Activated naive CD4-positive, alpha-beta T cell (primary cell): ENCODE results near the gene RNASEH2B.

ENCODE experiments used
- DNase-seq, 4 experiments: peaks; one replicate each; lab custom pipeline; 2025; lab: John Stamatoyannopoulos, UW

RNASEH2B gene

GRCh38 chr13:50940509-50940908 is 30.9 kb downstream of the RNASEH2B start:
- no peak for DNase-seq

DNA sequence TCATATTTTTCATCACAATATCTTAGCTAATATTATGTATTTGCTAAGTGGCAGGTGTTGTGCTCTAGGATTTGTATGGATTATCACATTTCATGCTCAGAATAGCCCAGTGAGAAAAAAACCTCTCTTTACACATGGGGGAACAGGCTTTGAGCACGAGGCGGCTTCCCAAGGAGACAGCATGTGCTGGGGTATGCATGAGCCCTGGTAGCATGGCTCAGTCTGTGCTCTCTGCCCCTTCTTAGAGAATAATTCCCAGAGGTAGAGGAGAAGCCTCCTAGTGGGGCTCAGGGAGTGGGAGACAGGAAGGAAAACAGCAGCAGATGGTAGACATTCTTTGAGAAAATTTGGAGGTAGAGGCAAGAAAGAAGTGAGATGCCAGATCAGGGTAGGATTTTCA is 31.6 kb downstream of the RNASEH2B start:
- DNase-seq = no peak

- DNase-seq = no peak
Measured at GRCh38 chr13:50942630-50943311, 33.2 kb downstream of the RNASEH2B start.

DNA sequence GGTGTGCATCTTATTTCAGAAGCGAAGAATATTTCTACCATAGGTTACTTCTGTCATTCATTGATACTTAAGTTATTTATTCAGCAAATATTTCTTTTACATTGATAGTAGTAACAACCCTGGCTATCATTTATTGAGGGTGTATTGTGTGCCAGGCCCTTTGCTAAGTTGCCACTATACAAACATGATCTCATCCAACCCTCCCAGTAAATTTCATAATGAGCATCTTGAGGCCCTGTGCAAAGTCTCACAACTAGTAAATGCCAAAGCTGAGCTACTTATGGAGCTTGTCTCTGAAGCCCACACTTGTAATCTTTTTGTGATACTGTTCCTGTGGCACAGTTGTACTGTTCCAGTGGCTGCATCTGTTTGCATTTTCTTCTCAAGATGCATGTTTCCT is 36.1 kb downstream of the RNASEH2B start:
- no peak for DNase-seq

DNA sequence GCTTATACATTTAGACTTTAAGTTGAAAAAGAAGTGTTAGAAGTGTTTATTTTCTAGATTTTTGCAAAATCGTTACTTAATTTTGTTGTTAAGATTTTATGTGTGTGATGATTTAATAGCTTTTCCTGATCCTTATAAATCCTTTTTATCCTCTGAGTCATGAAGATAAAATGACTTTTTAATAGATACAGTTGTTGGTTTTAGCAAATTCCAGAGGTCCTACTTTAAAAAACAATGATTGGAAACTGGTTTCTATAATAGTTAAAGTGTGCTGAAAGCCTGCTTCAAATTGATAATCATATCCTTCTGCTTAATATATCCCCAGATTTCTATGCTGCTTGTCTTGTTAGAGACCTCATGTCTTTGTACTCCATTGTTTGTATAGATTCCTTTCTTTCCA is 39.0 kb downstream of the RNASEH2B start:
- no peak for DNase-seq

GRCh38 chr13:50950849-50951248 is 41.3 kb downstream of the RNASEH2B start:
- DNase-seq = no peak

- no peak for DNase-seq
Measured at GRCh38 chr13:50951366-50951765, 41.8 kb downstream of the RNASEH2B start.

GRCh38 chr13:50955241-50955640 is 45.6 kb downstream of the RNASEH2B start:
- no peak for DNase-seq

DNA sequence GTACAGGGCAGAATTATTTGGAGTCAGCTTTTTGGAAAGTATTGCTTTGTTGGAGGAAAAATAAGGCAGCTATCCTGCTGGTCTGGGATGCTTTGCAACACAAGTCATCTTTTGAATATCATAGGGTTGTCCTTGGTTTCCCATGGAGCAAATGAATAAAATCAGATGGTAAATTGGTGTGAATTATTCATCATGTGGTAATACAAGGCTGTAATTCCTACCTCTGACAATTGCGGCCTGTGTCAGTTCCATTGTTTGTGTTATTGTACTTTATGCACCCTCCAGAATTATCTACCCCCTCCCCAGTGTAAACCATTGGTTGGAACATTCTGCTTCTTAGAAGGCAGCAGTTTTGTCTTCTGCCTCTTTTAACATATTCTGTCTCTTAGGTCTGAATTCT is 46.2 kb downstream of the RNASEH2B start:
- DNase-seq = no peak

GRCh38 chr13:50957620-50958019 is 48.0 kb downstream of the RNASEH2B start:
- DNase-seq = no peak

GRCh38 chr13:50969691-50970090 is 60.1 kb downstream of the RNASEH2B start:
- DNase-seq = no peak

GRCh38 chr13:50970956-50971355 is 61.4 kb downstream of the RNASEH2B start:
- no peak for DNase-seq

- no peak for DNase-seq
Measured at GRCh38 chr13:50974268-50974667, 64.7 kb downstream of the RNASEH2B start.

GRCh38 chr13:50979187-50979586 is 69.6 kb downstream of the RNASEH2B start:
- DNase-seq = no peak

- no peak for DNase-seq
Measured at GRCh38 chr13:50981686-50982085, 72.1 kb downstream of the RNASEH2B start.

- no peak for DNase-seq
Measured at GRCh38 chr13:50989476-50989875, 79.9 kb downstream of the RNASEH2B start.

GRCh38 chr13:50990065-50990817 is 80.7 kb downstream of the RNASEH2B start:
- DNase-seq = no peak

- no peak for DNase-seq
Measured at GRCh38 chr13:50990818-50991506, 81.4 kb downstream of the RNASEH2B start.

DNA sequence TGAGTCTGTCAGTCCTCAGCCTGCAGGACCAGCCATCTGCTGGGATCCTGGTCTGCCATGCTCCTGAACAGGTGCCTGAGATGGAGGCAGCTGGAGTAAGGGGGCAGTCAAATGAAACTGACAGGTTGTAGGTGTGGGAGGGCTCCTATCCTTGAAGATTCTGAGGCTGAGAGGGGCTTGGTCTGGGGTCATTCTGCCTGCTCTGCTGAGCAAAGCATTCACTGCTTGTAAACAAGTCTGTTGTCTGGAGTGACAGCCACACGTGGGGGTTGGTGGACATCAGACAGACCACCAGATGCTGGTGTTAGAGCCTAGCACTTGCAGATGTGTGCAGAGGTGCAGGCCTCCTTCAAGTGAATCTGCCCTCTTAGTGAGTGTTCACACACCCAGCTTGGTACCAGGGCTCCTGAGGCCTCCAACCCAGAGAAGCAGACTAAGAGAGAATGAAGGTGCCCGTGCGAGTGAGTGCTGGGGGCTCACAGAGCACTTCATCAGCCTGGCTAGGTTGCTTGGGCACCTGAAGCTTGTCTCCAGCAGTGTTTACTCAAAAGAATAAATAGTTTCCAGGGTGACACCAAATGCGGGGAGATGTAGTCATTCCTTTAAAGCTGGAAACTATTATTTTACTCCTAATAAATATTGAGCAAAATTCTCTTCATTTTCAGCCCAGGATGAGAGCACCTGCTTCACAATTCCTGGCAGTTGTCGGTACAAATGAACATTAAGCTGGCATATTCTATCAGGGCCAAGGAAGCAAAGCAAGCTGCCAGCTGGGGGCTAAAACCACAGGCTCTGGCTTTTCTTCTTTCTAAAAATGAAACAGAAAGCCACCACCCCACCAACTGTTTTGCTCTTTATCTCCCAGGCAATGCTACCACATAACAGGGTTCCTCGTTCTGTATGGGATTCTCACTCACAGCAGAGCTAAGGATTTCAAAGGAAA is 82.3 kb downstream of the RNASEH2B start:
- DNase-seq = no peak

DNA sequence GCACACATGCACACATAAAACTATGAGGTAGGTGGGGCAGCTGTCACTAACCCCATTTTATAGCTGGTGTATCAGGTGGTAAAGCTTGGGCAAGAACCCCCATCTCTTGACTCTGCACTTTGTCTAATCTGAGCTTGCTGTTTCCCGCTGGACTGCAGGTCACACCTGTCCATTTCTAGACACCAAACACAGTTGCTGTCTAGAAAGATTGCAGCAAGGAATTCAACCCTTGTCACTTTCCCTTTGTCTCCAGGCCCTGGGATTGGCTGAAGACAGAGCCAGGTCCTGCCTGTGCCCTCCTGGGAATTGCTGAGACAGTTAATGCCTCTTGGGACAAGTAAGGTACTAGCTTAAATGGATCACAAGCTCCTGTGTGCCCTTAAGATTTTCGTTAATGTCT is 83.8 kb downstream of the RNASEH2B start:
- no peak for DNase-seq

DNA sequence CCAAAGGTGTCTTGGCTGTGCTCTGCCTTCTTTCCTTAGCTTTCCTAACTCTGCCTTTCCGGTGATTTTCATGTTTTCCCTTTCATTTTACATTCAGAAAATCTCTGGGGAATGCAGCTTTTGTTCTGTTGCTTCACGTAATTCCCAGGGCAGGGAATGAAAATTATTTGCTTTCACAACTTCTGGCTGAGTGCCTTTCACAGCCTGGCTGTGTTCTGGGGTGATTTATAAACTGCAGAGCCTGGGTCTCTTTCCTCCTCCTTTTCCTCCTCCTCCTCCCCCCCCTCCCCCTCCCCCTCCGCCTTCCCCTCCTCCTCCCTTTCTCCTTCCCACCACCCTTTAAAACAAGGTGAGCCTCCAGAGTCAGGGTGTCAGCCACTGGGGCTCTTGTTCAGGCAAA is 84.3 kb downstream of the RNASEH2B start:
- DNase-seq = no peak

DNA sequence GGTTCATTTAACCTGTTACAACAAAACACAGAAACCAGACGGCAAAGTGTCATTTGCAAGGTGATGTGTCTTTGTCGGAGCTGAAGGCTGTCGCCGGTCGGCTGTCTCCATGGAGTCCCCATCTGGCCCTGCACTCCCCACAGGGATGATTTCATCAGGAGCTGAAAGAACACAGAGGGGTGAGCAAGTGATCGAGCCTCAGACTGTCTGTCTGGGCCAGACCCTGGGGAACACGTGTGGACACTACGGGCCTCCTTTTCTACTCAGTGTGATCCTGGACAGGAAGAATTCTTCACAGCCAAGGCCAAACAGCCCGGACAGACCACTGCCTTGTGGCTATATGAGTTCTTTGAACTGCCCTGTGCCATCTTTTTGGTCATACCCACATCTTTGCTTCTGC is 85.1 kb downstream of the RNASEH2B start:
- no peak for DNase-seq
